Tibial nerve (tissue), 4 donors: Measurements from ENCODE around the gene CAMK1.

Experiments
- CTCF ChIP-seq, 5 experiments: fragments of 200-600 bp in 3 of 5; fragments of 450-650 bp in 2 of 5; sonication (generic) in 3 of 5; IDR thresholded peaks; one replicate each; pipeline ENCODE4 v1.5.1; 2016 to 2019; ENCODE audit warnings: antibody characterized with exemption in 5 of 5, mild to moderate bottlenecking in 3 of 5, moderate library complexity in 2 of 5
- EP300 ChIP-seq, 2 donors: sonication (generic); formaldehyde crosslinking; IDR thresholded peaks; one replicate each; pipeline ENCODE4 v1.6.1; 2017; ENCODE audit warnings: antibody characterized with exemption in 2 of 2, mild to moderate bottlenecking in 1 of 2
- POLR2A ChIP-seq, 2 donors: fragments of 450-650 bp; IDR thresholded peaks; one replicate each; pipeline ENCODE4 v1.6.1; 2017; ENCODE audit warnings: antibody characterized with exemption in 2 of 2, mild to moderate bottlenecking in 2 of 2, moderate library complexity in 2 of 2

- TF ChIP-seq POLR2A (IDR thresholded peaks at IDR 0.05) (no peak), CTCF (IDR thresholded peaks at IDR 0.05) (no peak), EP300 (IDR thresholded peaks at IDR 0.05) (no peak)
Observed at GRCh38 chr3:9787714-9788113, 18.0 kb upstream of the CAMK1 start.
